Osteocyte (in vitro differentiated cells): ENCODE results near the gene RASAL2. TPM values are rescaled to one million over a fixed set of nuclear protein-coding genes. Genes with fewer than 3 reads are reported as not detected.

Experiments
- DNase-seq: peaks from one replicate; pipeline ENCODE4 v3.0.0; 2021; ENCODE audit warnings: mixed read lengths; ENCODE audit not compliant: unreplicated experiment; ENCODE audit errors: extremely low spot score
- H3K27ac Mint-ChIP-seq: one replicate; pipeline ENCODE4 v1.8.0; 2021; ENCODE audit warnings: mild to moderate bottlenecking, mixed read lengths; ENCODE audit not compliant: unreplicated experiment
- H3K27me3 Mint-ChIP-seq: one replicate; pipeline ENCODE4 v1.8.0; 2021; ENCODE audit warnings: mixed read lengths; ENCODE audit not compliant: unreplicated experiment
- H3K36me3 Mint-ChIP-seq: one replicate; pipeline ENCODE4 v1.8.0; 2021; ENCODE audit warnings: mixed read lengths; ENCODE audit not compliant: unreplicated experiment
- H3K4me1 Mint-ChIP-seq: one replicate; pipeline ENCODE4 v1.8.0; 2021; ENCODE audit warnings: mixed read lengths; ENCODE audit not compliant: unreplicated experiment
- H3K4me3 Mint-ChIP-seq: one replicate; pipeline ENCODE4 v1.8.0; 2021; ENCODE audit warnings: mild to moderate bottlenecking, moderate library complexity, mixed read lengths; ENCODE audit not compliant: unreplicated experiment
- H3K9me3 Mint-ChIP-seq: one replicate; pipeline ENCODE4 v1.8.0; 2021; ENCODE audit warnings: mixed read lengths; ENCODE audit not compliant: unreplicated experiment
- total RNA-seq: library from RNA; stranded (reverse); gene quantifications from 2 replicates; pipeline ENCODE4 v1.2.1, GENCODE V29; 2021
- TF ChIP-seq, protein P1 (sequence below): fragments of 200-600 bp; sonication (generic); IDR thresholded peaks from 2 replicates; pipeline ENCODE4 v1.5.0; 2021; ENCODE audit warnings: antibody characterized with exemption, mild to moderate bottlenecking, moderate library complexity

RASAL2 gene
- total RNA-seq, 1 donor from 2014 or later = 34.2 TPM

- TF ChIP-seq, protein P1, sequence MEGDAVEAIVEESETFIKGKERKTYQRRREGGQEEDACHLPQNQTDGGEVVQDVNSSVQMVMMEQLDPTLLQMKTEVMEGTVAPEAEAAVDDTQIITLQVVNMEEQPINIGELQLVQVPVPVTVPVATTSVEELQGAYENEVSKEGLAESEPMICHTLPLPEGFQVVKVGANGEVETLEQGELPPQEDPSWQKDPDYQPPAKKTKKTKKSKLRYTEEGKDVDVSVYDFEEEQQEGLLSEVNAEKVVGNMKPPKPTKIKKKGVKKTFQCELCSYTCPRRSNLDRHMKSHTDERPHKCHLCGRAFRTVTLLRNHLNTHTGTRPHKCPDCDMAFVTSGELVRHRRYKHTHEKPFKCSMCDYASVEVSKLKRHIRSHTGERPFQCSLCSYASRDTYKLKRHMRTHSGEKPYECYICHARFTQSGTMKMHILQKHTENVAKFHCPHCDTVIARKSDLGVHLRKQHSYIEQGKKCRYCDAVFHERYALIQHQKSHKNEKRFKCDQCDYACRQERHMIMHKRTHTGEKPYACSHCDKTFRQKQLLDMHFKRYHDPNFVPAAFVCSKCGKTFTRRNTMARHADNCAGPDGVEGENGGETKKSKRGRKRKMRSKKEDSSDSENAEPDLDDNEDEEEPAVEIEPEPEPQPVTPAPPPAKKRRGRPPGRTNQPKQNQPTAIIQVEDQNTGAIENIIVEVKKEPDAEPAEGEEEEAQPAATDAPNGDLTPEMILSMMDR = no peak
- Mint-ChIP-seq H3K4me1 (no peaks in the 10 kb centered on the region), H3K9me3 (no peaks in the 10 kb centered on the region), H3K27me3 (peaks cover 8% of the 10 kb centered on the region), H3K4me3 (no peak overlapping the region), H3K36me3 (no peaks in the 10 kb centered on the region), H3K27ac (no peak overlapping the region)
- DNase-seq = no peak
Measured at GRCh38 chr1:178513278-178513983, 419.5 kb downstream of the RASAL2 start.

GRCh38 chr1:178516110-178516509, 422.2 kb downstream of the RASAL2 start:
- DNase-seq = no peak
- H3K9me3 Mint-ChIP-seq = no peaks in the 10 kb centered on the region
- H3K4me1 Mint-ChIP-seq = no peaks in the 10 kb centered on the region
- H3K4me3 Mint-ChIP-seq = no peak overlapping the region
- H3K36me3 Mint-ChIP-seq = no peaks in the 10 kb centered on the region
- TF ChIP-seq, protein P1 = no peak
- H3K27ac Mint-ChIP-seq = no peak overlapping the region
- peaks cover 17% of the 10 kb centered on the region for H3K27me3 Mint-ChIP-seq

DNA sequence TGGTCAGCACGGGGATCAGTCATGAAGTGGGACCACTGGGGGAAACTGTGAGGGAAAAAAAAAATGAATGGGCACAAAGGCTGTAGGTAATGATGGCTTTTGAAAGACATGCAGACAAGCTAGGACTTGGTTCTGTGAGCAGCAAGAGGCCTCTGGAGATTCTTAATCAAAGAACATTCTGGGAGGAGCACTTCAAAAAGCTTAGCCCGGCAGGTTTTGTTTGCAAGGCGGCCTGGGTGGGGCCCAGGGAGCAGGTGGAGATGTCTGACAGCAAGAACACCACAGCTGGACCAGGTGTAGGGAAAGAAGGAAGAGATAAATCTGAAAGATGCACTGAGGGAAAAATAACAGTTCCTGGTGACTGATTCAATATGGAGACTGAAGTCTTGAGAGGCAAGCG, 425.0 kb downstream of the RASAL2 start:
- Mint-ChIP-seq H3K27me3 (peaks cover 17% of the 10 kb centered on the region), H3K9me3 (no peaks in the 10 kb centered on the region), H3K27ac (no peak overlapping the region), H3K36me3 (no peaks in the 10 kb centered on the region), H3K4me1 (no peaks in the 10 kb centered on the region), H3K4me3 (no peak overlapping the region)
- TF ChIP-seq, protein P1 = no peak
- no peak for DNase-seq

DNA sequence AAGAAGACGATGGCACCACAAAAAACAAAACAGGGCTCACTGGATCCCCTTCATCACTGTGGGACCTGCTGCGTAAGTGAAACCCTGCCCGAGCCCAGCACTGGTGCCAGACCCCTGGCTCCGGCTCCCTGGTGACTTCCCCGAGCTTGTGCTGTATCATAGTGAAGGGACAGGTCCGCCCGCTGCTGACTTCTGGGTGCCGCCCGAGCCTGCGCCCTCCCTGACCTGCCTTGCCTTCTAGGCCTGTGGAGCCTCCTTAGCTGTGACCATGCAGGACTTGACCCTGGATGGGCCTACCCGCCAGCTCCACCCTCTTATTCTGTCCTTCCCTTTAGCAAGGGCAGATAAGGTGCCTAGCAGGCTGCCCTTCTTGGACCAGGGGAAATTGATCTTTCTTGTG, 426.9 kb downstream of the RASAL2 start:
- Mint-ChIP-seq H3K27me3 (peaks cover 14% of the 10 kb centered on the region), H3K4me1 (no peaks in the 10 kb centered on the region), H3K27ac (no peak overlapping the region), H3K9me3 (no peaks in the 10 kb centered on the region), H3K36me3 (no peaks in the 10 kb centered on the region), H3K4me3 (no peak overlapping the region)
- no peak for DNase-seq
- TF ChIP-seq, protein P1 = no peak

DNA sequence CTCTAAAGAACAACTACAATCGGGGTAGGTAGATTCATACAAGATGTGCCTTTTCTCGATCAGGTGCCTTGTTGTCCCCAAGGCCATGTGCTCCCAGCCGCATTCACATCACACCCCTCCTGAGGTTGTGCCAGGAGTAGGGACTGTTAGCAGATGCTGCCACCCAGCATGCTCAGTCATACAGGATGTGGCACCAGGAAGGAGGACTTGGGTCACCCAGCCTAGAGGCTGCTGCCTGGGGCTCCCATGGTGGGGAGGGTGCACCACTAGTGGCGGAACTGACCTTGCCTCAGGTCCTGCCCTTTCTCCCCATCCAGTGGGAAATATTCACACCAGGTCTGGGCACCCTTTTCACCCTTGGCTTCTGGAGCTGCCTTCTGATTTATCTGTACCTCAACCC, 427.3 kb downstream of the RASAL2 start:
- H3K4me1 Mint-ChIP-seq = no peaks in the 10 kb centered on the region

More for the DNA sequence above, 427.3 kb downstream of the RASAL2 start:
- DNase-seq = no peak
- TF ChIP-seq, protein P1 = no peak
- no peak overlapping the region for H3K4me3 Mint-ChIP-seq
- H3K27me3 Mint-ChIP-seq = peaks cover 14% of the 10 kb centered on the region
- no peaks in the 10 kb centered on the region for H3K9me3 Mint-ChIP-seq
- no peaks in the 10 kb centered on the region for H3K36me3 Mint-ChIP-seq
- H3K27ac Mint-ChIP-seq = no peak overlapping the region
